ENCODE results near the gene SCAPER. TPM values are rescaled to one million over a fixed set of nuclear protein-coding genes. Genes with fewer than 3 reads are reported as not detected.

The SCAPER gene
- total and polyA plus RNA-seq, 10 of the 15 experiments (the other 5 are each of a cell fraction or from before 2014, with no cell fraction given), result 1.0 to 7.7 (median 3.9) TPM

GRCh38 chr15:76366714-76367113 is 538.4 kb downstream of the SCAPER start:
- Histone ChIP-seq H3K27me3 (replicated peaks in 1 of 2; ENCODE audit: control insufficient read depth in 2 of 2, insufficient read depth in 2 of 2, low read length in 1 of 2) (no peaks in the 10 kb centered on the region; a peak in 1 of 4 replicates), H3K9me3 (replicated peaks; ENCODE audit: control insufficient read depth, insufficient read depth, low read length) (no peaks in the 10 kb centered on the region), H3K4me2 (ENCODE audit: control insufficient read depth, insufficient read depth) (no peak overlapping the region), H3K9ac (ENCODE audit: control insufficient read depth, insufficient read depth, low read length) (no peak overlapping the region), H3K4me1 (ENCODE audit: control insufficient read depth, insufficient read depth, low read length) (no peaks in the 10 kb centered on the region), H3K4me3 (no peak overlapping the region), H3K27ac (ENCODE audit: control insufficient read depth, insufficient read depth) (no peak overlapping the region), H2AFZ (ENCODE audit: control insufficient read depth, low read depth, low read length) (no peak overlapping the region), H4K20me1 (ENCODE audit: control insufficient read depth, insufficient read depth) (no peaks in the 10 kb centered on the region; the same call in 1 of the 2 replicates), H3K79me2 (ENCODE audit: control insufficient read depth, insufficient read depth, low read length) (no peaks in the 10 kb centered on the region), H3K36me3 (ENCODE audit: control insufficient read depth in 2 of 2, insufficient read depth in 2 of 2, low read length in 1 of 2) (no peaks in the 10 kb centered on the region)
- in situ Hi-C loops (cut with MboI) (no loop called here), intact Hi-C loops (cut with micrococcal nuclease; ENCODE audit: unreplicated experiment) (no loop called here)
- CTCF ChIA-PET, result no interaction called here
- no peak for ATAC-seq
- SMC1A ChIA-PET (ENCODE audit: uncharacterized antibody, unreplicated experiment), result no interaction called here
- POLR2A ChIA-PET, result no interaction called here
- RAD21 ChIA-PET (ENCODE audit: unreplicated experiment), result no interaction called here
- DNase-seq (ENCODE audit: low read depth, low spot score), result no peak
- no TSS peak for BruUV-seq (replicated peaks)
- TF ChIP-seq CHD1 (IDR thresholded peaks at IDR 0.05; ENCODE audit: low read depth, low read length) (no peak), LARP7 (IDR thresholded peaks at IDR 0.05) (no peak), CBX3 (IDR thresholded peaks at IDR 0.05; ENCODE audit: borderline replicate concordance, low read depth) (no peak), EGR1 (IDR thresholded peaks at IDR 0.05; ENCODE audit: borderline replicate concordance in 1 of 2, low read depth in 2 of 2, low read length in 2 of 2) (no peak), BRCA1 (IDR thresholded peaks at IDR 0.05; ENCODE audit: low read depth, low read length) (no peak), ZSCAN29 (IDR thresholded peaks at IDR 0.05) (no peak), TBL1XR1 (IDR thresholded peaks at IDR 0.05; ENCODE audit: low read depth, low read length) (no peak), ZNF592 (IDR thresholded peaks at IDR 0.05) (no peak), PAX5 (IDR thresholded peaks at IDR 0.05; ENCODE audit: borderline replicate concordance, low read depth, low read length) (no peak), CHD4 (IDR thresholded peaks at IDR 0.05) (no peak), NKRF (conservative IDR thresholded peaks at IDR 0.05) (no peak), TARDBP (IDR thresholded peaks at IDR 0.05; ENCODE audit: borderline replicate concordance) (no peak), ZZZ3 (IDR thresholded peaks at IDR 0.05; ENCODE audit: control insufficient read depth, insufficient read length, low read depth) (no peak), PRDM15 (CRISPR knock-in tag; IDR thresholded peaks at IDR 0.05) (no peak)
- no peak for FAIRE-seq
- WGBS (ENCODE audit: insufficient coverage, insufficient replicate concordance, low lambda C conversion rate, missing lambda C conversion rate), result 38% methylated on average over 1 of the region's 1 CpG

All from GM12878 (cell line).